ENCODE data around the gene BBS7. TPM values are rescaled to one million over a fixed set of nuclear protein-coding genes. Genes with fewer than 3 reads are reported as not detected.

BBS7 gene
- total and polyA plus RNA-seq, 2 of the 13 experiments (the other 11 are each of a cell fraction or from before 2014, with no cell fraction given) = 9.0 to 15.7 TPM

DNA sequence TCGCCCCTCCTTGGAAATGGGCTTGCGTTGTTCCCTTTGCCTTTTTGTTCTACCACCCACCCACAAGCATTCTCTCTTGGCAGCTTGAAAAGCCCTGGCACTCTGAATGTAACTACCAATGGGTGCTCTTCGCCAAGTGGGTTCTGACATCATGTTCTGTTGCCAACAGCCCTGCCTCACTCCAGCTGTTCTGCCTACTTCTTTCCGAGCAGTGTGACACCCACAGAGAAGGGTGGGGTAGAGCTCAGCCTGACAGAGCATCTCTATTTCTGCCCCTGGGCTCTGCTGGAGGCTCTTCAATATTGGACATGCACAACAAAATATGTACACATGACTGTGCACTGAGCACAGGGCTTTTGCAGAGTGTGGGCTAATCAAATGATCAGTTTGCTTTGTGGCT, 84.8 kb downstream of the BBS7 start:
- Histone ChIP-seq H3K36me3 (replicated peaks in 1 of 2; ENCODE audit: control insufficient read depth in 1 of 2, insufficient read depth in 2 of 2, low read length in 2 of 2) (no peaks in the 10 kb centered on the region), H3K27ac (ENCODE audit: extremely low read length, insufficient read depth, low read length) (no peak overlapping the region), H3K27me3 (ENCODE audit: control insufficient read depth in 1 of 2, insufficient read depth in 2 of 2, low read length in 2 of 2) (no peaks in the 10 kb centered on the region), H3K4me2 (ENCODE audit: low read depth, low read length) (no peak overlapping the region), H3K4me3 (replicated peaks in 1 of 3; ENCODE audit: insufficient read depth in 1 of 3, low read depth in 2 of 3, low read length in 3 of 3) (no peak overlapping the region), H4K20me1 (ENCODE audit: insufficient read depth, low read length) (no peaks in the 10 kb centered on the region), H3K9me3 (ENCODE audit: low read length) (no peaks in the 10 kb centered on the region), H3K4me1 (ENCODE audit: insufficient read depth, low read length) (no peaks in the 10 kb centered on the region), H3K9ac (ENCODE audit: insufficient read depth, low read depth, low read length) (no peak overlapping the region), H2AFZ (ENCODE audit: low read length) (no peak overlapping the region), H3K79me2 (ENCODE audit: insufficient read depth, low read length) (no peaks in the 10 kb centered on the region)
- intact Hi-C loops (cut with micrococcal nuclease; ENCODE audit: unreplicated experiment) = no loop called here
- TF ChIP-seq PHF5A (CRISPR knock-in tag; IDR thresholded peaks at IDR 0.05; ENCODE audit: low read depth, unreplicated experiment) (no peak), HES4 (CRISPR knock-in tag; IDR thresholded peaks at IDR 0.05; ENCODE audit: borderline replicate concordance) (no peak), ZNF879 (CRISPR knock-in tag; IDR thresholded peaks at IDR 0.05) (no peak), ZNF670 (CRISPR knock-in tag; IDR thresholded peaks at IDR 0.05; ENCODE audit: borderline replicate concordance) (no peak), ZSCAN20 (CRISPR knock-in tag; IDR thresholded peaks at IDR 0.05; ENCODE audit: borderline replicate concordance) (no peak), ZSCAN29 (CRISPR knock-in tag; conservative IDR thresholded peaks at IDR 0.05) (no peak), ZNF292 (CRISPR knock-in tag; IDR thresholded peaks at IDR 0.05; ENCODE audit: borderline replicate concordance, low read depth) (no peak), GATA4 (IDR thresholded peaks at IDR 0.05; ENCODE audit: borderline replicate concordance, low read depth) (no peak), SIX1 (CRISPR knock-in tag; IDR thresholded peaks at IDR 0.05; ENCODE audit: borderline replicate concordance) (no peak), MED13 (CRISPR knock-in tag; IDR thresholded peaks at IDR 0.05) (no peak), ZNF530 (CRISPR knock-in tag; IDR thresholded peaks at IDR 0.05; ENCODE audit: low read depth) (no peak), STAT5B (CRISPR knock-in tag; IDR thresholded peaks at IDR 0.05) (no peak), YEATS4 (CRISPR knock-in tag; IDR thresholded peaks at IDR 0.05; ENCODE audit: borderline replicate concordance) (no peak), ZNF558 (CRISPR knock-in tag; IDR thresholded peaks at IDR 0.05; ENCODE audit: borderline replicate concordance) (no peak), KDM5B (CRISPR knock-in tag; IDR thresholded peaks at IDR 0.05; ENCODE audit: borderline replicate concordance) (no peak)
- TF ChIP-seq, protein P1, sequence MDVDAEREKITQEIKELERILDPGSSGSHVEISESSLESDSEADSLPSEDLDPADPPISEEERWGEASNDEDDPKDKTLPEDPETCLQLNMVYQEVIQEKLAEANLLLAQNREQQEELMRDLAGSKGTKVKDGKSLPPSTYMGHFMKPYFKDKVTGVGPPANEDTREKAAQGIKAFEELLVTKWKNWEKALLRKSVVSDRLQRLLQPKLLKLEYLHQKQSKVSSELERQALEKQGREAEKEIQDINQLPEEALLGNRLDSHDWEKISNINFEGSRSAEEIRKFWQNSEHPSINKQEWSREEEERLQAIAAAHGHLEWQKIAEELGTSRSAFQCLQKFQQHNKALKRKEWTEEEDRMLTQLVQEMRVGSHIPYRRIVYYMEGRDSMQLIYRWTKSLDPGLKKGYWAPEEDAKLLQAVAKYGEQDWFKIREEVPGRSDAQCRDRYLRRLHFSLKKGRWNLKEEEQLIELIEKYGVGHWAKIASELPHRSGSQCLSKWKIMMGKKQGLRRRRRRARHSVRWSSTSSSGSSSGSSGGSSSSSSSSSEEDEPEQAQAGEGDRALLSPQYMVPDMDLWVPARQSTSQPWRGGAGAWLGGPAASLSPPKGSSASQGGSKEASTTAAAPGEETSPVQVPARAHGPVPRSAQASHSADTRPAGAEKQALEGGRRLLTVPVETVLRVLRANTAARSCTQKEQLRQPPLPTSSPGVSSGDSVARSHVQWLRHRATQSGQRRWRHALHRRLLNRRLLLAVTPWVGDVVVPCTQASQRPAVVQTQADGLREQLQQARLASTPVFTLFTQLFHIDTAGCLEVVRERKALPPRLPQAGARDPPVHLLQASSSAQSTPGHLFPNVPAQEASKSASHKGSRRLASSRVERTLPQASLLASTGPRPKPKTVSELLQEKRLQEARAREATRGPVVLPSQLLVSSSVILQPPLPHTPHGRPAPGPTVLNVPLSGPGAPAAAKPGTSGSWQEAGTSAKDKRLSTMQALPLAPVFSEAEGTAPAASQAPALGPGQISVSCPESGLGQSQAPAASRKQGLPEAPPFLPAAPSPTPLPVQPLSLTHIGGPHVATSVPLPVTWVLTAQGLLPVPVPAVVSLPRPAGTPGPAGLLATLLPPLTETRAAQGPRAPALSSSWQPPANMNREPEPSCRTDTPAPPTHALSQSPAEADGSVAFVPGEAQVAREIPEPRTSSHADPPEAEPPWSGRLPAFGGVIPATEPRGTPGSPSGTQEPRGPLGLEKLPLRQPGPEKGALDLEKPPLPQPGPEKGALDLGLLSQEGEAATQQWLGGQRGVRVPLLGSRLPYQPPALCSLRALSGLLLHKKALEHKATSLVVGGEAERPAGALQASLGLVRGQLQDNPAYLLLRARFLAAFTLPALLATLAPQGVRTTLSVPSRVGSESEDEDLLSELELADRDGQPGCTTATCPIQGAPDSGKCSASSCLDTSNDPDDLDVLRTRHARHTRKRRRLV (CRISPR knock-in tag; IDR thresholded peaks at IDR 0.05) = no peak
- TF ChIP-seq, protein P2, sequence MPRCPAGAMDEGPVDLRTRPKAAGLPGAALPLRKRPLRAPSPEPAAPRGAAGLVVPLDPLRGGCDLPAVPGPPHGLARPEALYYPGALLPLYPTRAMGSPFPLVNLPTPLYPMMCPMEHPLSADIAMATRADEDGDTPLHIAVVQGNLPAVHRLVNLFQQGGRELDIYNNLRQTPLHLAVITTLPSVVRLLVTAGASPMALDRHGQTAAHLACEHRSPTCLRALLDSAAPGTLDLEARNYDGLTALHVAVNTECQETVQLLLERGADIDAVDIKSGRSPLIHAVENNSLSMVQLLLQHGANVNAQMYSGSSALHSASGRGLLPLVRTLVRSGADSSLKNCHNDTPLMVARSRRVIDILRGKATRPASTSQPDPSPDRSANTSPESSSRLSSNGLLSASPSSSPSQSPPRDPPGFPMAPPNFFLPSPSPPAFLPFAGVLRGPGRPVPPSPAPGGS (CRISPR knock-in tag; IDR thresholded peaks at IDR 0.05) = no peak
- TF ChIP-seq, protein P3, sequence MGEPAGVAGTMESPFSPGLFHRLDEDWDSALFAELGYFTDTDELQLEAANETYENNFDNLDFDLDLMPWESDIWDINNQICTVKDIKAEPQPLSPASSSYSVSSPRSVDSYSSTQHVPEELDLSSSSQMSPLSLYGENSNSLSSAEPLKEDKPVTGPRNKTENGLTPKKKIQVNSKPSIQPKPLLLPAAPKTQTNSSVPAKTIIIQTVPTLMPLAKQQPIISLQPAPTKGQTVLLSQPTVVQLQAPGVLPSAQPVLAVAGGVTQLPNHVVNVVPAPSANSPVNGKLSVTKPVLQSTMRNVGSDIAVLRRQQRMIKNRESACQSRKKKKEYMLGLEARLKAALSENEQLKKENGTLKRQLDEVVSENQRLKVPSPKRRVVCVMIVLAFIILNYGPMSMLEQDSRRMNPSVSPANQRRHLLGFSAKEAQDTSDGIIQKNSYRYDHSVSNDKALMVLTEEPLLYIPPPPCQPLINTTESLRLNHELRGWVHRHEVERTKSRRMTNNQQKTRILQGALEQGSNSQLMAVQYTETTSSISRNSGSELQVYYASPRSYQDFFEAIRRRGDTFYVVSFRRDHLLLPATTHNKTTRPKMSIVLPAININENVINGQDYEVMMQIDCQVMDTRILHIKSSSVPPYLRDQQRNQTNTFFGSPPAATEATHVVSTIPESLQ (CRISPR knock-in tag; conservative IDR thresholded peaks at IDR 0.05) = no peak
- DNase-seq (ENCODE audit: low spot score) (no peak), ATAC-seq (peak; percentile 66), FAIRE-seq (no peak)
- ChIA-PET POLR2A (no interaction called here), CTCF (ENCODE audit: low intra/inter-chr PET ratio, low total read pairs) (no interaction called here)
- in situ Hi-C loops (cut with HindIII; ENCODE audit: extremely low pct_ligation_motif_present, low pct_unique_long_range_greater_than_20kb) = no loop called here
- 44% methylated on average over 4 of the region's 4 CpGs for WGBS (ENCODE audit: low lambda C conversion rate)
- no TSS peak for BruUV-seq (replicated peaks)

Data from HepG2 (cell line).